Muscle layer of colon (tissue), 2 donors: ENCODE data around the gene EPHA8.

ENCODE experiments used
- H3K27ac ChIP-seq: one replicate; pipeline ENCODE4 v1.7.0; 2013; ENCODE audit warnings: low read depth, mild to moderate bottlenecking, low read length, moderate library complexity
- H3K27me3 ChIP-seq, 2 donors: one replicate each; pipeline ENCODE4 v1.7.0; 2013; ENCODE audit warnings: low read length in 2 of 2, mild to moderate bottlenecking in 2 of 2; ENCODE audit not compliant: insufficient read depth in 2 of 2, control insufficient read depth in 1 of 2
- H3K36me3 ChIP-seq: one replicate; pipeline ENCODE4 v1.7.0; 2013; ENCODE audit warnings: mild to moderate bottlenecking, low read length; ENCODE audit not compliant: insufficient read depth
- H3K4me1 ChIP-seq: one replicate; pipeline ENCODE4 v1.7.0; 2013; ENCODE audit warnings: mild to moderate bottlenecking, low read length; ENCODE audit not compliant: insufficient read depth
- H3K4me3 ChIP-seq, 2 donors: one replicate each; pipeline ENCODE4 v1.7.0; 2013; ENCODE audit warnings: low read length in 2 of 2, low read depth in 1 of 2, mild to moderate bottlenecking in 1 of 2, moderate library complexity in 1 of 2
- H3K9ac ChIP-seq: one replicate; pipeline ENCODE4 v1.7.0; 2013; ENCODE audit warnings: low read length
- H3K9me3 ChIP-seq: one replicate; pipeline ENCODE4 v1.7.0; 2013; ENCODE audit warnings: mild to moderate bottlenecking, low read length
- donor health status: abdominal sarcoma.
- donor health status: Adenocarcinoma of cecum.

Gene EPHA8

GRCh38 chr1:22641906-22642636 is 78.8 kb downstream of the EPHA8 start:
- peaks cover 0 to 10% of the 10 kb centered on the region in 2 donors for H3K27me3 ChIP-seq
- no peak overlapping the region for H3K27ac ChIP-seq
- no peak overlapping the region for H3K4me3 ChIP-seq
- H3K9me3 ChIP-seq: no peaks in the 10 kb centered on the region
- H3K36me3 ChIP-seq: no peaks in the 10 kb centered on the region
- no peak overlapping the region for H3K9ac ChIP-seq
- H3K4me1 ChIP-seq: no peaks in the 10 kb centered on the region

DNA sequence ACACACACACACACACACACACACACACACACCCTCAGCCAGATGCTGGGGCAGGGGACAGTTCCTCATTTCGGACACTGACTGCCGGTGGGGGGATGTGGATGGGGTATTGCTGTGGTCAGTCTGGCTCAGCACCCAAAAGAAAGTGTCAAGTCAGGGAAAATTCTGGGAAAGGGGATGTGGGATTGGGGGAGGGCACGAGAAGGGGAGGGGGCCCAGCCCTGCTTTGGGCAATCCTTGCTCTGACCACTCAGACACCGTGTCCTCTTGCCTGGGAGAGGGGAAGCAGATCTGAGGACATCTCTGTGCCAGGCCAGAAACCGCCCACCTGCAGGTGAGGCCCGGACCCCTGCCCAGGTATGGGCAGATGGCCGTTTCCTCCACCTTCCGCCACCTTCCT is 80.1 kb downstream of the EPHA8 start, which contains the start of gene C1QC:
Gene C1QC (plus strand): TSS at position 253 of the 400 bp plus-strand sequence. CDS start 391 bp downstream, outside the sequence.
- no peaks in the 10 kb centered on the region for H3K36me3 ChIP-seq
- H3K9ac ChIP-seq: no peak within 1 kb of the TSS
- H3K27me3 ChIP-seq: peaks cover 0 to 10% of the 10 kb centered on the region in 2 donors
- H3K4me1 ChIP-seq: no peaks in the 10 kb centered on the region
- H3K9me3 ChIP-seq: no peaks in the 10 kb centered on the region
- H3K4me3 ChIP-seq: no peak within 1 kb of the TSS
- no peak within 1 kb of the TSS for H3K27ac ChIP-seq

GRCh38 chr1:22643928-22644327 is 80.6 kb downstream of the EPHA8 start:
- H3K36me3 ChIP-seq: no peaks in the 10 kb centered on the region
- H3K4me1 ChIP-seq: no peaks in the 10 kb centered on the region
- H3K27me3 ChIP-seq: peaks cover 0 to 10% of the 10 kb centered on the region in 2 donors
- H3K27ac ChIP-seq: no peak overlapping the region
- H3K4me3 ChIP-seq: no peak overlapping the region
- H3K9ac ChIP-seq: no peak overlapping the region
- H3K9me3 ChIP-seq: no peaks in the 10 kb centered on the region

DNA sequence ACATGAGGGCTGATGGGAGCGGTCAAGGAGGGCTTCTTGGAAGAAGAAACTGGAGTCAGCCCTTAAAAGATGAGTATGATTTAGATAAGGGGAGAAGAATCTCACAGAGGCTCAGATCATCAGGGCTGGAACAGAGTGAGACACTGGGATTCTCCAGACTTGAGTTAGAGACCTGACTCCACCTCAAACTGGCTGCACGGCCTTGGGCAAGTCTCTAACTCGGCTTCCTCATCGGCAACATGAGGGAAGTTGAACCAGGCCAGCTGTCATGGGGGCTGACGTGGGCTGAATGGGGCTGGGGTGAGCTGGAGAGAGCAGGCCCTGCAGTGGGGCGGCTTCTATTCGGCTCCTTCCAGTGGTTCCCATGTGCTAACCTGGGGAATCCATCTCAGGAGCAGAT is 82.6 kb downstream of the EPHA8 start:
- H3K4me1 ChIP-seq: no peaks in the 10 kb centered on the region
- no peak overlapping the region for H3K4me3 ChIP-seq
- H3K27ac ChIP-seq: no peak overlapping the region
- no peaks in the 10 kb centered on the region for H3K9me3 ChIP-seq
- H3K27me3 ChIP-seq: peaks cover 0 to 6% of the 10 kb centered on the region in 2 donors
- H3K36me3 ChIP-seq: no peaks in the 10 kb centered on the region
- H3K9ac ChIP-seq: no peak overlapping the region

DNA sequence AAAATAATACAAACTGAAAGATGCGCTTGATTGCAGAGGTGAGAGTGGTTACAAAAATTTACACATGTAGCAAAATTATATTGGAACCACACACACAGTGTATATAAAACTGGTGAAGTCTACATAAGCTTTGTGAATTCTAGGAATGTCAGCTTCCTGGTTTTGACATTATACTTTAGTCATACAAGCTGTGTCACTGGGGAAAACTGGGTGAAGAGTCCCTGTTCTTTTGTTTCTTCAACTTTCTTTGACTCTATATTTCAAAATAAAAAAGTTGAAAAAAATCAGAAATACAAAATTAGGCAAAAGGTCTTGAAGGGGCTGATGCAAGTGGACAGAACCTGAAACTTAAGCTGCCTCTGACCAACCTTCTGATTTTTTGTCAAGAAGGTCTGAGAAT is 83.1 kb downstream of the EPHA8 start:
- Histone ChIP-seq H3K36me3 (no peaks in the 10 kb centered on the region), H3K4me3 (no peak overlapping the region), H3K9ac (no peak overlapping the region), H3K27me3 (peaks cover 0 to 4% of the 10 kb centered on the region in 2 donors), H3K9me3 (no peaks in the 10 kb centered on the region), H3K4me1 (no peaks in the 10 kb centered on the region), H3K27ac (no peak overlapping the region)

DNA sequence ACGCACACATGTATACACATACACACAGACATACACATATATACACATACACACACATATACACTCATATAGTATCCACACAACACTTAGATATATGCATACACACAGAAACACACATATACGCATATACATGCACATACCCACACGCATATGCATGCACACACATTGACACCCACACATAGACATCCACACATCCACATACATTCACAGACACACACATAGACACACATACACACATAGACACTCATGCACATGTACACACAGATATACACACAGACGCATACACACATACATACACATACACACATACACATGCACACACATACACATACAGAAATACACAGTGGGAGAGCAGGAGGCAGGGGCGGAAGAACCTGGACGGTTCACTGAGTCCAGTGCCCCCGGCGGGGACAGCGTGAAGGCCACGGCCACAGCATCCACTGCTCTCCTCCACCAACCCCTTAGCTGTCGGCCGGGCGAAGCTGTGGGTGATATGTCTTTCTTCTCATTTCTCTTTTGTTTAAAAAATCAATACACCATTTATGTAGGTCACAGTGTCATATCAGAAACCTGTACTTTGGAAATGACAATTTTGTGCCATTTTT is 86.9 kb downstream of the EPHA8 start:
- no peaks in the 10 kb centered on the region for H3K27me3 ChIP-seq
- no peaks in the 10 kb centered on the region for H3K36me3 ChIP-seq
- H3K4me3 ChIP-seq: no peak overlapping the region
- no peak overlapping the region for H3K27ac ChIP-seq
- H3K9me3 ChIP-seq: no peaks in the 10 kb centered on the region
- H3K9ac ChIP-seq: no peak overlapping the region
- no peaks in the 10 kb centered on the region for H3K4me1 ChIP-seq

GRCh38 chr1:22651941-22652856 is 88.9 kb downstream of the EPHA8 start:
- Histone ChIP-seq H3K4me3 (no peak overlapping the region), H3K27me3 (peaks cover 0 to 5% of the 10 kb centered on the region in 2 donors), H3K27ac (no peak overlapping the region), H3K36me3 (no peaks in the 10 kb centered on the region), H3K9ac (no peak overlapping the region), H3K4me1 (no peaks in the 10 kb centered on the region), H3K9me3 (no peaks in the 10 kb centered on the region)

DNA sequence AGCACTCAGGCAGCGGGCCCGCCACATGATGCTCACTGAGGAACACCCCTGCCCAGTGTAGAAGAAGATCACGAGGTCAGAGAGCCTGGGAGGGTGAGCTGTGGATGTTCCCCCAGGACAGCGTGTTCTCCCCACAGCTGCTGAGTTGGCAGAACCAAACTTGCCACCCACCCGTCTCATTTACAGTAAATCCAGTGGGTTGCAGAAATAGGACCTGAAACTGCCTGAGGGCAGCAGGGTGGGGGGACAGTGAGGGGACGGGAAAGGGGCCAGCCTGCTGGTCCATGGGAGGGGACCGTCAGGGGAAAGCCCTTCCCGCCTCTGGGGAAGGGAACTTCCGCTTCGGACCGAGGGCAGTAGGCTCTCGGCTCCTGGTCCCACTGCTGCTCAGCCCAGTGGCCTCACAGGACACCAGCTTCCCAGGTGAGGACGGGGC is 89.6 kb downstream of the EPHA8 start, which contains the start of gene C1QB:
Gene C1QB (plus strand): TSS at position 356 of the 436 bp plus-strand sequence. CDS start 6,227 bp downstream, outside the sequence.
- no peak within 1 kb of the TSS for H3K27ac ChIP-seq

More for the DNA sequence above, 89.6 kb downstream of the EPHA8 start, which contains the start of gene C1QB:
- Histone ChIP-seq H3K27me3 (peaks cover 0 to 6% of the 10 kb centered on the region in 2 donors), H3K4me1 (no peaks in the 10 kb centered on the region), H3K36me3 (no peaks in the 10 kb centered on the region), H3K4me3 (peak within 1 kb of the TSS in 1 of 2 donors; percentile 26), H3K9me3 (no peaks in the 10 kb centered on the region), H3K9ac (no peak within 1 kb of the TSS)
